BJ (cell line): ENCODE results near the gene GPSM1. TPM values are rescaled to one million over a fixed set of nuclear protein-coding genes. Genes with fewer than 3 reads are reported as not detected.

Experiments used
- CTCF ChIA-PET: fragments of 350-600 bp; formaldehyde crosslinking; extraction: SDS; loops from one replicate; lab custom pipeline; 2021; ENCODE audit warnings: antibody characterized with exemption, inconsistent platforms; lab: Yijun Ruan, JAX
- POLR2A ChIA-PET: fragments of 300-600 bp; sonication (Branson Sonifier 250); formaldehyde crosslinking; extraction: SDS; loops from one replicate; lab custom pipeline; 2021; ENCODE audit warnings: antibody characterized with exemption; lab: Charles Lee
- DNase-seq: peaks from one replicate; pipeline ENCODE4 v3.0.0-alpha.2; 2011; ENCODE audit warnings: low read depth
- H3K27me3 ChIP-seq: 2 replicates; pipeline ENCODE4 v1.6.0; 2011; ENCODE audit warnings: low read length; ENCODE audit not compliant: control insufficient read depth, insufficient read depth
- H3K36me3 ChIP-seq: 2 replicates; pipeline ENCODE4 v1.5.1; 2011; ENCODE audit warnings: low read length; ENCODE audit not compliant: control insufficient read depth, insufficient read depth
- H3K4me3 ChIP-seq: 2 replicates; pipeline ENCODE4 v1.5.1; 2011; ENCODE audit warnings: low read depth, mild to moderate bottlenecking, control low read depth, low read length
- CTCF ChIP-seq: IDR thresholded peaks from 2 replicates; pipeline ENCODE4 v1.5.1; 2011; ENCODE audit warnings: low read depth, mild to moderate bottlenecking, control low read depth, inconsistent platforms, low read length, moderate library complexity; ENCODE audit not compliant: insufficient read depth
- polyA plus RNA-seq: library from polyadenylated mRNA; depleted of rRNA; stranded (reverse); fragments of >200 nt; gene quantifications from 2 replicates; pipeline ENCODE4 v1.2.3, GENCODE V29; 2011

The GPSM1 gene
- polyA plus RNA-seq, 1 experiment: 33.1 TPM

- ChIA-PET CTCF (interaction anchor here (0.9 to 2.8 kb wide), 7 partner anchors 9 to 50 kb away, joined by 3 to 15 read pairs (median 4); partner anchors contain the start of gene DNLZ), POLR2A (no interaction called here)
- Histone ChIP-seq H3K4me3 (no peak overlapping the region), H3K27me3 (no peaks in the 10 kb centered on the region), H3K36me3 (peaks cover 23% of the 10 kb centered on the region)
- no peak for DNase-seq
- no peak for TF ChIP-seq CTCF
Observed at GRCh38 chr9:136374183-136374575, 46.8 kb downstream of the GPSM1 start.

GRCh38 chr9:136375096-136375495, 47.8 kb downstream of the GPSM1 start:
- H3K4me3 ChIP-seq: no peak overlapping the region
- DNase-seq: no peak
- TF ChIP-seq CTCF: no peak
- POLR2A ChIA-PET: no interaction called here
- H3K36me3 ChIP-seq: peaks cover 22% of the 10 kb centered on the region
- CTCF ChIA-PET: interaction anchor here (1.2 to 2.8 kb wide), 5 partner anchors 9 to 49 kb away, joined by 3 to 15 read pairs (median 4); partner anchors contain the start of gene DNLZ
- no peaks in the 10 kb centered on the region for H3K27me3 ChIP-seq

GRCh38 chr9:136376457-136376856, 49.1 kb downstream of the GPSM1 start:
- no peak for TF ChIP-seq CTCF
- Histone ChIP-seq H3K27me3 (no peaks in the 10 kb centered on the region), H3K36me3 (peaks cover 18% of the 10 kb centered on the region), H3K4me3 (no peak overlapping the region)
- DNase-seq: no peak
- ChIA-PET CTCF (no interaction called here), POLR2A (no interaction called here)

GRCh38 chr9:136377341-136378169, 50.2 kb downstream of the GPSM1 start:
- DNase-seq: no peak
- no peak for TF ChIP-seq CTCF
- Histone ChIP-seq H3K4me3 (no peak overlapping the region), H3K36me3 (peaks cover 26% of the 10 kb centered on the region), H3K27me3 (no peaks in the 10 kb centered on the region)
- POLR2A ChIA-PET: no interaction called here
- CTCF ChIA-PET: interaction anchor here (0.7 to 1.1 kb wide), 3 partner anchors 16 to 64 kb away, joined by 3 read pairs; no protein-coding TSS in a partner anchor

GRCh38 chr9:136378170-136379002, 51.0 kb downstream of the GPSM1 start:
- Histone ChIP-seq H3K36me3 (peaks cover 34% of the 10 kb centered on the region), H3K27me3 (no peaks in the 10 kb centered on the region), H3K4me3 (no peak overlapping the region)
- DNase-seq: no peak
- ChIA-PET POLR2A (no interaction called here), CTCF (interaction anchor here (0.7 to 1.1 kb wide), 3 partner anchors 15 to 65 kb away, joined by 3 read pairs; no protein-coding TSS in a partner anchor)
- no peak for TF ChIP-seq CTCF
